Psoas muscle (tissue), 8 donors: Measurements from ENCODE around the gene TMEM114. TPM values are rescaled to one million over a fixed set of nuclear protein-coding genes. Genes with fewer than 3 reads are reported as not detected.
A peak's percentile ranks its signal among the peaks of the same experiment; 100 is the strongest.

Experiments
- ATAC-seq, 4 donors: fragments of 200-7000 bp; cut with Tn5 transposase; one replicate each; pipeline ENCODE4 v1.9.1; 2020; ENCODE audit warnings: moderate library complexity in 3 of 4, mild to moderate bottlenecking in 2 of 4
- DNase-seq, 2 donors: peaks; one replicate each; pipeline ENCODE4 v3.0.0-alpha.2; 2020
- H3K27ac ChIP-seq: fragments of 200-600 bp; one replicate; pipeline ENCODE4 v1.8.0; 2022
- H3K27me3 ChIP-seq, 3 donors: fragments of 200-600 bp in 1 of 3; one replicate each; pipeline versions ENCODE4 v1.6.1 to v1.8.0; 2013 to 2022; ENCODE audit warnings: low read length in 2 of 3, mild to moderate bottlenecking in 2 of 3, moderate library complexity in 1 of 3; ENCODE audit not compliant: insufficient read depth in 3 of 3
- H3K36me3 ChIP-seq, 2 donors: fragments of 200-600 bp in 1 of 2; one replicate each; pipeline versions ENCODE4 v1.6.1 to v1.8.0; 2013 to 2022; ENCODE audit warnings: low read depth in 1 of 2, mild to moderate bottlenecking in 1 of 2, moderate library complexity in 1 of 2; ENCODE audit not compliant: insufficient read depth in 1 of 2
- H3K4me1 ChIP-seq: fragments of 200-600 bp; one replicate; pipeline ENCODE4 v1.8.0; 2022
- H3K4me3 ChIP-seq: fragments of 200-600 bp; one replicate; pipeline ENCODE4 v1.8.0; 2022; ENCODE audit warnings: mild to moderate bottlenecking
- H3K9me3 ChIP-seq: fragments of 200-600 bp; one replicate; pipeline ENCODE4 v1.8.0; 2022
- WGBS, 3 donors: extraction: QIAGEN DNeasy Blood & Tissue Kit; methylation state at CpG; one replicate each; pipeline versions ENCODE4 v1.1.6 to v1.1.7; 2013; 5-methylcytosine and 5-hydroxymethylcytosine counted together
- intact Hi-C, 2 donors: fragments of 100-400 bp; cut with DNase I; formaldehyde crosslinking; loops; one replicate each; pipeline versions ENCODE4 v1.11.0 to v1.14.2; 2022
- polyA plus RNA-seq, 3 donors: library from polyadenylated mRNA; stranded (reverse); fragments of 200-250 nt; gene quantifications; one replicate each; pipeline ENCODE4 v1.2.3, GENCODE V29; 2013
- total RNA-seq, 4 donors: library from RNA; stranded (reverse); fragmentation: NEBNext Ultra II Directional in 2 of 4; extraction: Animal tissue kit (Norgen Biotek cat#: 25700) in 2 of 4; gene quantifications; one replicate each; pipeline versions ENCODE4 v1.2.1 to v1.2.4, GENCODE V29; 2021 to 2023
- TF ChIP-seq, protein P1 (sequence below): fragments of 200-600 bp; IDR thresholded peaks from one replicate; pipeline ENCODE4 v1.8.0; 2022; ENCODE audit warnings: antibody characterized with exemption
- donor health status: healthy with polysubstance abuse.
- donor health status: DM: no; HTN: no; CAD: no; lungs with moderate emphysema.
- donor health status: Bipolar disorder and iron deficiency.
- donor health status: healthy.
- donor health status: DM: yes; HTN: yes; CAD: no.
- donor health status: DM: no; HTN: no; CAD: no.
- donor health status: DM: no; HTN: no; CAD: no.
- donor health status: DM: yes; HTN: yes; CAD: no.

TMEM114 gene
- total and polyA plus RNA-seq, 7 donors, result not detected

- no peaks in the 10 kb centered on the region for H3K9me3 ChIP-seq
- peak within 1 kb of the TSS; percentile 85 for H3K4me3 ChIP-seq
- peaks cover 18% of the 10 kb centered on the region for H3K4me1 ChIP-seq
- DNase-seq, result peak; percentile 92 to 96
- H3K36me3 ChIP-seq, result peaks cover 2 to 15% of the 10 kb centered on the region in 2 donors
- intact Hi-C loops, result loop anchor here in 1 of 2 donors (1.0 to 2.0 kb wide), 2 partner anchors 55 to 174 kb away; no protein-coding TSS in a partner anchor
- TF ChIP-seq, protein P1, sequence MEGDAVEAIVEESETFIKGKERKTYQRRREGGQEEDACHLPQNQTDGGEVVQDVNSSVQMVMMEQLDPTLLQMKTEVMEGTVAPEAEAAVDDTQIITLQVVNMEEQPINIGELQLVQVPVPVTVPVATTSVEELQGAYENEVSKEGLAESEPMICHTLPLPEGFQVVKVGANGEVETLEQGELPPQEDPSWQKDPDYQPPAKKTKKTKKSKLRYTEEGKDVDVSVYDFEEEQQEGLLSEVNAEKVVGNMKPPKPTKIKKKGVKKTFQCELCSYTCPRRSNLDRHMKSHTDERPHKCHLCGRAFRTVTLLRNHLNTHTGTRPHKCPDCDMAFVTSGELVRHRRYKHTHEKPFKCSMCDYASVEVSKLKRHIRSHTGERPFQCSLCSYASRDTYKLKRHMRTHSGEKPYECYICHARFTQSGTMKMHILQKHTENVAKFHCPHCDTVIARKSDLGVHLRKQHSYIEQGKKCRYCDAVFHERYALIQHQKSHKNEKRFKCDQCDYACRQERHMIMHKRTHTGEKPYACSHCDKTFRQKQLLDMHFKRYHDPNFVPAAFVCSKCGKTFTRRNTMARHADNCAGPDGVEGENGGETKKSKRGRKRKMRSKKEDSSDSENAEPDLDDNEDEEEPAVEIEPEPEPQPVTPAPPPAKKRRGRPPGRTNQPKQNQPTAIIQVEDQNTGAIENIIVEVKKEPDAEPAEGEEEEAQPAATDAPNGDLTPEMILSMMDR, result no peak
- no peaks in the 10 kb centered on the region for H3K27me3 ChIP-seq
- WGBS, 3 donors, result 0% methylated on average over 46 to 51 of the region's 51 CpGs
- peak; percentile 96 to 98 (median 97) for ATAC-seq
- H3K27ac ChIP-seq, result peak within 1 kb of the TSS; percentile 94
Measured at GRCh38 chr16:8621572-8622314, 31.4 kb upstream of the TMEM114 start, which contains the start of gene METTL22. Gene METTL22, plus strand, starts transcription at chr16:8621698. Its CDS starts 3,968 bp downstream, at chr16:8625666.

DNA sequence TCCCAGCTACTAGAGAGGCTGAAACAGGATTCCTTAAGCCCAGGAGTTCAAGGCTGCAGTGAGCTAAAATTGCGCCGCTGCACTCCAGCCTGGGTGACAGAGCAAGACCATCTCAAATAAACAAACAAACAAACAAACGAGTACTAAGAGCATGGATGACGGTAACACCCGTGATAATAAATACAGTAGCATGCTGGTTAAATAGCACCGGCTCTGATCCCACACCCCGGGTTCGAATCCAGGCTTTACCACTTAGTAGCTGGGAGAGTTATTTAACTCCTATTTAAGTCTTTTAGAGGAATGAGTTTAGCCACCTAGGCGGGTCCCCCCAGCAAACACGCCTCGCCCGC is 30.9 kb upstream of the TMEM114 start:
- intact Hi-C loops, result loop anchor here in 1 of 2 donors (1.0 to 2.0 kb wide), 2 partner anchors 54 to 174 kb away; no protein-coding TSS in a partner anchor
- peaks cover 2 to 10% of the 10 kb centered on the region in 2 donors for H3K36me3 ChIP-seq
- no peaks in the 10 kb centered on the region for H3K9me3 ChIP-seq
- peak overlapping the region; percentile 94 for H3K27ac ChIP-seq
- H3K4me3 ChIP-seq, result peak overlapping the region; percentile 85
- no peaks in the 10 kb centered on the region for H3K27me3 ChIP-seq
- WGBS, 3 donors, result 17 to 20% (median 18%) methylated on average over 12 of the region's 12 CpGs
- H3K4me1 ChIP-seq, result peaks cover 18% of the 10 kb centered on the region
- no peak for DNase-seq
- TF ChIP-seq, protein P1, result no peak
- no peak for ATAC-seq

GRCh38 chr16:8620535-8620934 is 30.2 kb upstream of the TMEM114 start:
- H3K27me3 ChIP-seq, result no peaks in the 10 kb centered on the region
- TF ChIP-seq, protein P1, result no peak
- no peak overlapping the region for H3K4me3 ChIP-seq
- ATAC-seq (no peak), DNase-seq (no peak)
- peaks cover 0 to 3% of the 10 kb centered on the region in 2 donors for H3K36me3 ChIP-seq
- peaks cover 18% of the 10 kb centered on the region for H3K4me1 ChIP-seq
- H3K27ac ChIP-seq, result no peak overlapping the region
- 69 to 75% (median 72%) methylated on average over 6 of the region's 6 CpGs for WGBS, 3 donors
- no peaks in the 10 kb centered on the region for H3K9me3 ChIP-seq
- intact Hi-C loops, result loop anchor here in 1 of 2 donors (2.0 kb wide), 1 partner anchor 54 kb away; no protein-coding TSS in a partner anchor

- TF ChIP-seq, protein P1, result no peak
- Histone ChIP-seq H3K4me3 (no peak overlapping the region), H3K27me3 (no peaks in the 10 kb centered on the region), H3K36me3 (no peaks in the 10 kb centered on the region), H3K4me1 (peaks cover 18% of the 10 kb centered on the region), H3K9me3 (no peaks in the 10 kb centered on the region), H3K27ac (no peak overlapping the region)
- ATAC-seq (no peak), DNase-seq (no peak)
- intact Hi-C loops, result loop anchor here in 1 of 2 donors (2.0 kb wide), 1 partner anchor 53 kb away; no protein-coding TSS in a partner anchor
- 52 to 55% (median 54%) methylated on average over 5 of the region's 5 CpGs for WGBS, 3 donors
Measured at GRCh38 chr16:8619671-8620370, 29.5 kb upstream of the TMEM114 start.
